ENCODE data around the gene CTU1.

GRCh38 chr19:51108805-51109146 lies 567 bp upstream of the CTU1 start:
- TF ChIP-seq, protein P1, sequence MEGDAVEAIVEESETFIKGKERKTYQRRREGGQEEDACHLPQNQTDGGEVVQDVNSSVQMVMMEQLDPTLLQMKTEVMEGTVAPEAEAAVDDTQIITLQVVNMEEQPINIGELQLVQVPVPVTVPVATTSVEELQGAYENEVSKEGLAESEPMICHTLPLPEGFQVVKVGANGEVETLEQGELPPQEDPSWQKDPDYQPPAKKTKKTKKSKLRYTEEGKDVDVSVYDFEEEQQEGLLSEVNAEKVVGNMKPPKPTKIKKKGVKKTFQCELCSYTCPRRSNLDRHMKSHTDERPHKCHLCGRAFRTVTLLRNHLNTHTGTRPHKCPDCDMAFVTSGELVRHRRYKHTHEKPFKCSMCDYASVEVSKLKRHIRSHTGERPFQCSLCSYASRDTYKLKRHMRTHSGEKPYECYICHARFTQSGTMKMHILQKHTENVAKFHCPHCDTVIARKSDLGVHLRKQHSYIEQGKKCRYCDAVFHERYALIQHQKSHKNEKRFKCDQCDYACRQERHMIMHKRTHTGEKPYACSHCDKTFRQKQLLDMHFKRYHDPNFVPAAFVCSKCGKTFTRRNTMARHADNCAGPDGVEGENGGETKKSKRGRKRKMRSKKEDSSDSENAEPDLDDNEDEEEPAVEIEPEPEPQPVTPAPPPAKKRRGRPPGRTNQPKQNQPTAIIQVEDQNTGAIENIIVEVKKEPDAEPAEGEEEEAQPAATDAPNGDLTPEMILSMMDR (IDR thresholded peaks at IDR 0.05): no peak
- TF ChIP-seq POLR2AphosphoS5 (IDR thresholded peaks at IDR 0.05) (no peak), POLR2A (IDR thresholded peaks at IDR 0.05) (no peak)

Data from prostate gland (tissue), 2 donors.